B cell (primary cell): Measurements from ENCODE around the gene ANKRD24. TPM values are rescaled to one million over a fixed set of nuclear protein-coding genes. Genes with fewer than 3 reads are reported as not detected.

Experiments
- ATAC-seq: fragments of 200-7000 bp; cut with Tn5 transposase; one replicate; pipeline ENCODE4 v1.10.0; 2021; ENCODE audit warnings: low read depth, mild to moderate bottlenecking, moderate number of reproducible peaks, moderate library complexity
- CTCF ChIA-PET: fragments of 350-600 bp; sonication (Branson Sonifier 250); formaldehyde crosslinking; loops from one replicate; lab custom pipeline; 2021; ENCODE audit warnings: antibody characterized with exemption, inconsistent platforms; lab: Charles Lee
- POLR2A ChIA-PET: fragments of 350-600 bp; sonication (Branson Sonifier 250); formaldehyde crosslinking; loops from one replicate; lab custom pipeline; 2021; ENCODE audit warnings: antibody characterized with exemption; lab: Charles Lee
- DNase-seq: peaks from one replicate; pipeline ENCODE4 v3.0.0; 2013
- H2AFZ ChIP-seq: 2 replicates; pipeline ENCODE4 v1.6.1; 2012; ENCODE audit warnings: mild to moderate bottlenecking, low read depth, low read length; ENCODE audit not compliant: insufficient read depth, poor library complexity, severe bottlenecking
- H3K27ac ChIP-seq, 2 donors: 1 replicate in 1 of 2; 2 replicates in 1 of 2; pipeline ENCODE4 v1.5.1; 2012 to 2013; ENCODE audit warnings: low read length in 2 of 2, mild to moderate bottlenecking in 2 of 2, moderate library complexity in 1 of 2
- H3K27me3 ChIP-seq, 4 experiments: fragments of 200-600 bp in 1 of 4; sonication (generic) in 1 of 4; replicated peaks in 1 of 4; 1 replicate in 2 of 4; 2 replicates in 2 of 4; pipeline versions ENCODE4 v1.6.1 to v1.7.0; 2013 to 2016; ENCODE audit warnings: low read length in 3 of 4, mild to moderate bottlenecking in 2 of 4, mixed read lengths in 1 of 4, moderate library complexity in 1 of 4; ENCODE audit not compliant: insufficient read depth in 4 of 4, control insufficient read depth in 3 of 4; ENCODE audit errors: control extremely low read depth in 1 of 4
- H3K36me3 ChIP-seq, 2 experiments: replicated peaks in 1 of 2; 1 replicate in 1 of 2; 2 replicates in 1 of 2; pipeline versions ENCODE4 v1.6.1 to v1.7.1; 2013; ENCODE audit warnings: low read length in 1 of 2; ENCODE audit not compliant: insufficient read depth in 2 of 2, control insufficient read depth in 1 of 2; ENCODE audit errors: control extremely low read depth in 1 of 2, extremely low read depth in 1 of 2
- H3K4me1 ChIP-seq, 2 donors: fragments of 200-600 bp in 1 of 2; sonication (generic) in 1 of 2; 1 replicate in 1 of 2; 2 replicates in 1 of 2; pipeline versions ENCODE4 v1.5.1 to v1.6.1; 2013 to 2017; ENCODE audit warnings: low read length in 2 of 2; ENCODE audit not compliant: control insufficient read depth in 2 of 2, insufficient read depth in 2 of 2
- H3K4me2 ChIP-seq: replicated peaks from 2 replicates; pipeline ENCODE3; 2012; ENCODE audit warnings: mild to moderate bottlenecking, low read depth, low read length; ENCODE audit not compliant: poor library complexity, severe bottlenecking
- H3K4me3 ChIP-seq, 5 experiments: fragments of 200-600 bp in 1 of 5; sonication (generic) in 1 of 5; 1 replicate in 3 of 5; 2 replicates in 2 of 5; pipeline versions ENCODE4 v1.5.1 to v1.7.0; 2011 to 2016; ENCODE audit warnings: low read length in 4 of 5, mild to moderate bottlenecking in 4 of 5, low read depth in 2 of 5, control low read depth in 1 of 5, moderate library complexity in 1 of 5; ENCODE audit not compliant: insufficient read depth in 1 of 5; ENCODE audit errors: control extremely low read depth in 1 of 5, extremely low read depth in 1 of 5
- H3K79me2 ChIP-seq: fragments of 200-600 bp; sonication (generic); one replicate; pipeline ENCODE4 v1.6.0; 2016; ENCODE audit warnings: low read length; ENCODE audit not compliant: control insufficient read depth, insufficient read depth
- H3K9ac ChIP-seq: fragments of 200-600 bp; sonication (generic); 2 replicates; pipeline ENCODE4 v1.6.1; 2017; ENCODE audit warnings: mild to moderate bottlenecking, low read length, moderate library complexity
- H3K9me3 ChIP-seq, 3 donors: one replicate each; pipeline versions ENCODE4 v1.6.1 to v1.7.1; 2013; ENCODE audit warnings: low read length in 2 of 3; ENCODE audit not compliant: control insufficient read depth in 2 of 3, insufficient read depth in 1 of 3; ENCODE audit errors: control extremely low read depth in 1 of 3
- H4K20me1 ChIP-seq: 2 replicates; pipeline ENCODE4 v1.6.0; 2012; ENCODE audit warnings: mild to moderate bottlenecking, low read length; ENCODE audit not compliant: insufficient read depth, control insufficient read depth, poor library complexity, severe bottlenecking
- H3K27ac Mint-ChIP-seq: one replicate; pipeline ENCODE4 v1.8.0; 2021; ENCODE audit warnings: mixed read lengths
- H3K27me3 Mint-ChIP-seq: one replicate; pipeline ENCODE4 v1.8.0; 2021; ENCODE audit warnings: mixed read lengths
- H3K4me1 Mint-ChIP-seq: one replicate; pipeline ENCODE4 v1.8.0; 2021; ENCODE audit warnings: mixed read lengths
- H3K4me3 Mint-ChIP-seq: one replicate; pipeline ENCODE4 v1.8.0; 2021; ENCODE audit warnings: mixed read lengths
- H3K9me3 Mint-ChIP-seq: one replicate; pipeline ENCODE4 v1.8.0; 2022; ENCODE audit warnings: mixed read lengths; ENCODE audit not compliant: insufficient read depth
- CTCF ChIP-seq: fragments of 200-600 bp; IDR thresholded peaks from one replicate; pipeline ENCODE4 v1.8.0; 2022; ENCODE audit warnings: antibody characterized with exemption, mild to moderate bottlenecking
- EZH2 ChIP-seq: IDR thresholded peaks from 2 replicates; pipeline ENCODE4 v1.6.1; 2012; ENCODE audit warnings: borderline replicate concordance, low read depth, mild to moderate bottlenecking, moderate library complexity, low read length; ENCODE audit not compliant: insufficient read depth, poor library complexity, severe bottlenecking
- WGBS: methylation state at CpG from one replicate; pipeline ENCODE4 v1.1.5; 2013; ENCODE audit warnings: missing lambda C conversion rate; ENCODE audit not compliant: insufficient coverage; 5-methylcytosine and 5-hydroxymethylcytosine counted together
- intact Hi-C: fragments of 100-400 bp; cut with micrococcal nuclease; formaldehyde crosslinking; loops from one replicate; pipeline ENCODE4 v1.10.0; 2022
- polyA plus RNA-seq: library from polyadenylated mRNA; depleted of rRNA; stranded (reverse); fragments of >200 nt; gene quantifications from 2 replicates; pipeline ENCODE4 v1.2.3, GENCODE V29; 2012
- total RNA-seq, 2 donors: library from RNA; stranded (reverse); fragments of 120-200 nt in 1 of 2; gene quantifications; 1 replicate in 1 of 2; 2 replicates in 1 of 2; pipeline versions ENCODE4 v1.2.3 to v1.2.4, GENCODE V29; 2013 to 2022

The ANKRD24 gene
- total and polyA plus RNA-seq, 2 donors (not counting 1 experiment from before 2014, with no cell fraction given): 0.37 to 1.5 TPM

DNA sequence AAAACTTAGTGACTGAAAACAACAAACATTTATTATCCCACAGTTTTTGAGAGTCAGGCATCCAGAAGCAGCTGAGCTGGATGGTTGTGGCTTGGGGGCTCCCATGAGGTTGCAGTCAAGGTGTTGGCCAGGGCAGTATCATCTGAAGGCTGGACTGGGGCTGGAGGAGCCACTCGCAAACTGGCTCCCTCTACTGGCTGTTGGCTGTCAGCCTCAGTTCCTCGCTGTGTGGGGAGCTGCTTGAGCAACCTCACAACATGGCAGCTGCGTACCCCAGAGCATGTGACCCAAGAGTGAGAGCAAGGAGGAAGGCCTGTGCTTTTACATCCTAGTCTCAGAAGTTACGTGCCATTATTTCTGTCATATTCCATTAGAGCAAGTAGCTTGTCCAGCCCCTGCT is 74.1 kb downstream of the ANKRD24 start:
- peaks cover 0 to 31% (median 5%) of the 10 kb centered on the region in 3 donors for H3K9me3 ChIP-seq
- H3K4me3 ChIP-seq: no peak overlapping the region
- 100% methylated on average over 3 of the region's 4 CpGs for WGBS
- TF ChIP-seq EZH2 (no peak), CTCF (peak; percentile 11)
- H3K27ac Mint-ChIP-seq: no peak overlapping the region
- CTCF ChIA-PET: interaction anchor here (1.4 kb wide), 1 partner anchor 11 kb away, joined by 3 read pairs; no protein-coding TSS in a partner anchor
- peaks cover 7% of the 10 kb centered on the region for H3K79me2 ChIP-seq
- H3K4me1 ChIP-seq: no peaks in the 10 kb centered on the region
- no peak overlapping the region for H3K27ac ChIP-seq
- H3K36me3 ChIP-seq: peaks cover 4 to 74% of the 10 kb centered on the region in 2 experiments
- no peaks in the 10 kb centered on the region for H3K27me3 Mint-ChIP-seq
- H3K9ac ChIP-seq: no peak overlapping the region
- H4K20me1 ChIP-seq: peaks cover 19% of the 10 kb centered on the region
- ATAC-seq (no peak), DNase-seq (no peak)
- intact Hi-C loops: no loop called here
- peaks cover 2% of the 10 kb centered on the region for H3K4me1 Mint-ChIP-seq
- H3K27me3 ChIP-seq: no peaks in the 10 kb centered on the region
- H3K4me2 ChIP-seq: no peak overlapping the region
- no peaks in the 10 kb centered on the region for H3K9me3 Mint-ChIP-seq
- POLR2A ChIA-PET: no interaction called here
- no peak overlapping the region for H3K4me3 Mint-ChIP-seq
- H2AFZ ChIP-seq: no peak overlapping the region

- no peak for TF ChIP-seq CTCF
- no peak for TF ChIP-seq EZH2
- peaks cover 7% of the 10 kb centered on the region for H3K79me2 ChIP-seq
- ChIA-PET CTCF (interaction anchor here (0.8 to 1.4 kb wide), 2 partner anchors 10 to 95 kb away, joined by 3 read pairs; no protein-coding TSS in a partner anchor), POLR2A (no interaction called here)
- peaks cover 0 to 29% (median 5%) of the 10 kb centered on the region in 3 donors for H3K9me3 ChIP-seq
- peaks cover 4 to 74% of the 10 kb centered on the region in 2 experiments for H3K36me3 ChIP-seq
- no peak overlapping the region for H3K4me3 ChIP-seq
- intact Hi-C loops: no loop called here
- H3K27ac ChIP-seq: no peak overlapping the region
- H3K9ac ChIP-seq: no peak overlapping the region
- no peaks in the 10 kb centered on the region for H3K27me3 Mint-ChIP-seq
- peaks cover 2% of the 10 kb centered on the region for H3K4me1 Mint-ChIP-seq
- H3K4me2 ChIP-seq: no peak overlapping the region
- H2AFZ ChIP-seq: no peak overlapping the region
- H3K4me1 ChIP-seq: no peaks in the 10 kb centered on the region
- H3K9me3 Mint-ChIP-seq: no peaks in the 10 kb centered on the region
- WGBS: 100% methylated on average over 2 of the region's 6 CpGs
- H4K20me1 ChIP-seq: peaks cover 17% of the 10 kb centered on the region
- DNase-seq: no peak
- no peaks in the 10 kb centered on the region for H3K27me3 ChIP-seq
- no peak for ATAC-seq
- no peak overlapping the region for H3K4me3 Mint-ChIP-seq
- H3K27ac Mint-ChIP-seq: no peak overlapping the region
Measured at GRCh38 chr19:4257025-4257424, 74.5 kb downstream of the ANKRD24 start.
